Head of caudate nucleus (tissue), 42 donors: ENCODE measurements around the gene KDM5D.

ENCODE experiments used
- DNase-seq, 42 donors: peaks; one replicate each; pipeline versions ENCODE4 v3.0.0 to v3.0.0-alpha.2; 2020 to 2021; ENCODE audit warnings: mixed read lengths in 7 of 42
- intact Hi-C: fragments of 100-400 bp; cut with DNase I; formaldehyde crosslinking; loops from one replicate; pipeline ENCODE4 v1.15.0; 2022

Gene KDM5D

DNA sequence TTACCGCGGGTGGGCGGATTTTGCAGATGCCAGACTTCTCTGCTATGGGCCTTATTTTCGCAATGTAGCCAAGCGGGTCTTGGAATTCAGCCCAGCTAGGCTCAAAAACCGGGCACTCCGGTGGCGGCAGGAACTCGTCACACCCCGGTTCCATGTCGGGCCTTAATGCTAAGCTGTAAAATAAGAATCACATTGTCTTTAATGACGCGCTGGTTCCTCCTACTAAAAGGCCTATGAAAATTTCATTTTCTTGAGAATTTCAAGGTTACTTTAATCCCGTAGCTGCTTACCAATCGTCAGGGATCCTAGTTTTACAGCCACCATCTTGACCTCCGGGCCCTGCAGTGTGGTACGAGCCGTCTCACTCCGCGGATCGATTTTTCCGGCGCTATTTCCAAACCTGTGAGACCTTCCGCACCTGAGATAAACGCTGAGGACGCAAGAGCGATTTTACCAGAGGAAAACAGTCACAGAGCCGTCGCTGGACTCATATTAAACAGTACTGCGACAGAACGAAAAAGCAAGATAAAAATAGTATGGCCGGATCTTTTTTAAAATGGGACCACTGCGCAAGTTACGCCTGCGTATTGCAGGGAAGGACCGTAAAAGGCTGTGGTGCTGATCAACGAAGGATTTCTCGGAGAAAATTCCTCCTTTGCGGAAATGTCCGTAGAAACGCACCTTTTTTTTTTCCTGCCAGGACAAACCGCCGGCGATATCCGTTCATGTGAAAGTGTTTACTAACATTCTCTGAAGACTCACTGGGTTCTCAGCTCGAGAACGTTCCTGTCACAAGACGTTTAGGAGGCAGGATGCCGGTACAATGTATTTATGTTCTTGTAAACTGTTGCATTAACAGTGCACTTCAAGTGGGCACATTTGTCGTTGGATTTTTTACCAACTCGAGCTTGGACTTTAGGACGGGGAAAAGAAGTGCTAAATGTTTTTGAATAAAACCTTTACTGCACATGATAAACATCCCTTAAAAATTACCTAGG is at the start of gene KDM5D:
TSS of gene KDM5D (minus strand) at position 346 of the 998 bp plus-strand sequence. CDS start at position 154, 192 bp downstream.
- intact Hi-C loops, result no loop called here
- DNase-seq, result peak in 15 of 42 donors; percentile 26 to 79 (median 57)

GRCh38 chrY:19768375-19768774 is 23.8 kb upstream of the KDM5D start:
- intact Hi-C loops, result no loop called here
- DNase-seq, result no peak

DNA sequence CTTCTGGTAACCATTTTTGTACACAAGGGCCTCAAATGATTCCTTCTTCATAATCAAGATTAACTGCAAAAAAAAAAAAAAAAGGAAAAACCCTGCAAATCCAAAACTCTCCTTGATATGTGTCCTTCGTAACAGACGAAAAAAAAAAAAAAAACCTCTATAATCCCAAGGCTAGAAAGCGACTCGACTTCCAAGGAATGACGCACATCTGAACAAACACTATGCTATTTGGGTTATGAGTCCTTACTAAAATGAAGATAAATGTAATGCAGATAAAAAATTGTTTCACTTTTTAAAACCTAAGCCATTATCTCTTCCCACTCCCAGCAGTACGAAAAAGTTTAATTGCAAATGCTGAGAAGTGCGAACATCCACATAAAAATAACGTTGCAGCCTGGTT is 1.2 kb downstream of the KDM5D start:
- intact Hi-C loops, result no loop called here
- no peak for DNase-seq

- intact Hi-C loops, result no loop called here
- DNase-seq, result no peak
These were observed 2.4 kb downstream of the KDM5D start for GRCh38 chrY:19742153-19742552.

DNA sequence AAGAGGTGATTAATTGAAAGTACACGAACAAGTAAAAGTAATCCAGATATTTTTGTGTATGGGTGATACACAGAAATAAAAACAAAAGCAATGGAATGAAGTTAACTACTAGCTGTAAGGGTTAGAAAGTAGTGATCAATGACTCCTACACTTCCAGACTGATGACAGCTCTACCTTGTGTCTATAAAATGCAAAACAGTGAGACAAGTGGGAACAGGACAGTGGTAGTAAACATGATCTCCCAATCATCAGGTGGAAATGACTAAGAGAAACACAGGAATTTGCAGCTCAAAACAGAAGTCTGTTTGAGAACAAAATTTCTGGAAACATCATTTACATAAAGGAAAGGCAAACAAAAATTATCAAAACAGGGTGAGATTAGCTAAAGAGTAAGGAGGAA is 10.1 kb downstream of the KDM5D start:
- intact Hi-C loops, result no loop called here
- DNase-seq, result no peak

GRCh38 chrY:19717950-19718349 is 26.6 kb downstream of the KDM5D start:
- DNase-seq, result no peak
- intact Hi-C loops, result no loop called here

DNA sequence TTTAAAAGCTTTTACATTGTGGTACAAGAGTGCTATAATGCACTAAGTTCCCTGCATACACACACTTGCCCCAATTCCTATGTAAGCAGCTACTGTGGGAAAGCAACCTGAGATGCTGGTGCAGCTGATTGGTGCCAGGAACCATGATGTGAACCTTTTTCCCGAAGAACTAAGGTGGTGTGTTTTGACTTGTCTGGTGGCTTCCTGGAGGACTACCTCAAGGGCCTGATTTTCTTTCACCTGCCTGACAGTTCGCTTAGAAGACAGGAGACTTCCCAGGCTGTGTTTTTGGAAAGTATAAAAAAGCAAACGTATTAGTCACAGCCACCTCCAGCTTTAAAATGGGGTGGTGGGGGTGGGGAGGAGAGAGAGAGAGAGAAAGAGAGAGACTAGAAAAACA is 27.4 kb downstream of the KDM5D start:
- peak in 5 of 42 donors; percentile 9 to 44 (median 13) for DNase-seq
- intact Hi-C loops, result no loop called here

GRCh38 chrY:19715226-19715625 is 29.3 kb downstream of the KDM5D start:
- no peak for DNase-seq
- intact Hi-C loops, result no loop called here

DNA sequence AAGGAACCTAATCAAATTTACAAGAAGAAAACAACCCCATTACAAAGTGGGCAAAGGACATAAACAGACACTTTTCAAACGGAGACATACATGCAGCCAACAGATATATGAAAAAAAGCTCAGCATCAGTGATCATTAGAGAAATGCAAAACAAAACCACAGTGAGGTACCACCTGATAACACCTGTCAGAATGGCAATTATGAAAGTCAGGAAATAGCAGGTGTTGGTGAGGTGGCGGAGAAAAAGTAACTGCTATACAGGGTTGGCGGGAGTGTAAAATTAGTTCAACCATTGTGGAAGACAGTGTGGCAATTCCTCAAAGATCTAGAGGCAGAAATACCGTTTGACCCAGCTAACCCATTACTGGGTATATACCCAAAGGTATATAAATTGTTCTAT is 31.1 kb downstream of the KDM5D start:
- no peak for DNase-seq
- intact Hi-C loops, result no loop called here

- no peak for DNase-seq
- intact Hi-C loops, result no loop called here
These were observed 38.3 kb downstream of the KDM5D start for GRCh38 chrY:19706273-19706672.

- no peak for DNase-seq
- intact Hi-C loops, result no loop called here
These were observed 46.0 kb downstream of the KDM5D start for GRCh38 chrY:19698495-19698894.

DNA sequence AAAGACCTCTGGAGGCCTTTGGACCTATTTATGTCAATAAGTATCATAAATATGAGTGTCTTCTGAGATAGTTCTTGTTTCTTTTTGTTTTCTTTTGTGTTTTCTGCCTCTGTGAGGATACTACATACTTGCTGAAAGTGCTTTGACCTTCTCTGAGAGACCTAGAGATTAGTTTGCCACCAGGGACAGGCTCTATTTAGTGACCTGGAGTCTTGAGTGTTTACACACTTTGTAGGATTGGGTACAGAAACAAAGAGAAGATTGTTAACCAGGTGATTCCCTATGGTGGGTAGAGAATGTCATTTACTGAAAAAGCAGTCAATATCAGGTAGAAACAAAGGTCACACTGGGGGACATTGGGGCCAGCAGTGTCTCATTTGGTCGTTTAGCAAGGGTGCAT is 63.7 kb downstream of the KDM5D start:
- intact Hi-C loops, result no loop called here

More for the DNA sequence above, 63.7 kb downstream of the KDM5D start:
- no peak for DNase-seq
